Colonic mucosa (tissue), 4 donors: ENCODE data around the gene MN1. TPM values are rescaled to one million over a fixed set of nuclear protein-coding genes. Genes with fewer than 3 reads are reported as not detected.
A peak's percentile ranks its signal among the peaks of the same experiment; 100 is the strongest.

Source experiments
- DNase-seq: peaks from one replicate; pipeline ENCODE4 v3.0.0-alpha.2; 2020
- H3K27ac ChIP-seq: fragments of 200-600 bp; one replicate; pipeline ENCODE4 v1.8.0; 2021
- H3K27me3 ChIP-seq: fragments of 200-600 bp; one replicate; pipeline ENCODE4 v1.8.0; 2021
- H3K36me3 ChIP-seq: fragments of 200-600 bp; one replicate; pipeline ENCODE4 v1.8.0; 2021
- H3K4me1 ChIP-seq: fragments of 200-600 bp; one replicate; pipeline ENCODE4 v1.8.0; 2021; ENCODE audit warnings: mild to moderate bottlenecking
- H3K4me3 ChIP-seq: fragments of 200-600 bp; one replicate; pipeline ENCODE4 v1.8.0; 2021
- H3K9ac ChIP-seq, 2 donors: one replicate each; pipeline ENCODE4 v1.7.0; 2013; ENCODE audit warnings: control low read depth in 2 of 2, low read depth in 2 of 2, low read length in 2 of 2
- H3K9me3 ChIP-seq: fragments of 200-600 bp; one replicate; pipeline ENCODE4 v1.8.0; 2021
- intact Hi-C: fragments of 100-400 bp; cut with DNase I; formaldehyde crosslinking; loops from one replicate; pipeline ENCODE4 v1.14.1; 2022
- total RNA-seq, 2 donors: library from RNA; stranded (reverse); fragmentation: NEBNext Ultra II Directional in 1 of 2; extraction: Animal tissue kit (Norgen Biotek cat#: 25700) in 1 of 2; gene quantifications; one replicate each; pipeline ENCODE4 v1.2.1, GENCODE V29; 2021
- TF ChIP-seq, protein P1 (sequence below): fragments of 200-600 bp; IDR thresholded peaks from one replicate; pipeline ENCODE4 v1.8.0; 2022; ENCODE audit warnings: antibody characterized with exemption, mild to moderate bottlenecking
- donor health status: healthy.
- donor health status: DM: no; HTN: no; CAD: no.
- donor health status: DM: no; HTN: no; CAD: no.

Gene MN1
- total RNA-seq, 2 donors from 2014 or later, result 0.67 to 1.5 TPM

DNA sequence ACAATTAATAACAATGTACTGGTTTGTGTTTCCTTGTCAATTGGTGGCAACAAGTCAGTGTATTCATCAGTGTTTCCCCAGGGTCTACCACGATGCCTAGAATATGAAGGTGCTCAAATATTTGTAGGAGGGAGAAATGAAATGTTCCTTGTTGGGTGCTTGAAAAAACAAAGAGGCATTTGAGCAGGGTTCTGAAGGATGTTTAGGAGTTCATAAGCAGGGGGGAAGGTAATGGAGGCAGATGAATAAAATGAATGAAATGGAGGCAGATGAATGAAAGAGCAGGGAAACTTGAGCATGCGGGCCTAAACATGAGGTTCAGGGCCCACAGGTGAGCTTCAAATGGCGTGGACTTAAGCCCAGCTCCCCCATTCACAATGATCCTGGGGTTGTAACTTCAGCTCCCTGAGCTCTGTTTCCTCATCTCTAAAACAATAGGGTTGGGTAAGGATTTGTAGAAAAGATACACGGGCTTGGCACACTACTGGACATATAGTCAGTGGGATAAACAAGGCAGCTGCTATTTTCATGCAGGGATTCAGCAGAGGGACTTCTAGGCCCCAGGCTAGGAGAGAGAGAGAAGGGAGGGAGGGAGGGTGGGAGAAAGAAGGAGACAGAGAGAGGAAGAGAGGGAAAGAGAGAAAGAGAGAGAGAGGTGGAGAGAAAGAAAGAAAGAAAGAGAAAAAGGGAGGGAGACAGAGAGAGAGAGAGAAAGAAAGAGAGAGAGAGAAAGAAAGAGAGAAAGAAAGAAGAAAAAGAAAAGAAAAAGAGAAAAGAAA is 73.7 kb downstream of the MN1 start:
- H3K9ac ChIP-seq, result no peak overlapping the region
- H3K27ac ChIP-seq, result no peak overlapping the region
- no peaks in the 10 kb centered on the region for H3K4me1 ChIP-seq
- TF ChIP-seq, protein P1, sequence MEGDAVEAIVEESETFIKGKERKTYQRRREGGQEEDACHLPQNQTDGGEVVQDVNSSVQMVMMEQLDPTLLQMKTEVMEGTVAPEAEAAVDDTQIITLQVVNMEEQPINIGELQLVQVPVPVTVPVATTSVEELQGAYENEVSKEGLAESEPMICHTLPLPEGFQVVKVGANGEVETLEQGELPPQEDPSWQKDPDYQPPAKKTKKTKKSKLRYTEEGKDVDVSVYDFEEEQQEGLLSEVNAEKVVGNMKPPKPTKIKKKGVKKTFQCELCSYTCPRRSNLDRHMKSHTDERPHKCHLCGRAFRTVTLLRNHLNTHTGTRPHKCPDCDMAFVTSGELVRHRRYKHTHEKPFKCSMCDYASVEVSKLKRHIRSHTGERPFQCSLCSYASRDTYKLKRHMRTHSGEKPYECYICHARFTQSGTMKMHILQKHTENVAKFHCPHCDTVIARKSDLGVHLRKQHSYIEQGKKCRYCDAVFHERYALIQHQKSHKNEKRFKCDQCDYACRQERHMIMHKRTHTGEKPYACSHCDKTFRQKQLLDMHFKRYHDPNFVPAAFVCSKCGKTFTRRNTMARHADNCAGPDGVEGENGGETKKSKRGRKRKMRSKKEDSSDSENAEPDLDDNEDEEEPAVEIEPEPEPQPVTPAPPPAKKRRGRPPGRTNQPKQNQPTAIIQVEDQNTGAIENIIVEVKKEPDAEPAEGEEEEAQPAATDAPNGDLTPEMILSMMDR, result no peak
- no peaks in the 10 kb centered on the region for H3K27me3 ChIP-seq
- intact Hi-C loops, result no loop called here
- no peaks in the 10 kb centered on the region for H3K36me3 ChIP-seq
- no peak overlapping the region for H3K4me3 ChIP-seq
- H3K9me3 ChIP-seq, result no peaks in the 10 kb centered on the region
- DNase-seq, result no peak

DNA sequence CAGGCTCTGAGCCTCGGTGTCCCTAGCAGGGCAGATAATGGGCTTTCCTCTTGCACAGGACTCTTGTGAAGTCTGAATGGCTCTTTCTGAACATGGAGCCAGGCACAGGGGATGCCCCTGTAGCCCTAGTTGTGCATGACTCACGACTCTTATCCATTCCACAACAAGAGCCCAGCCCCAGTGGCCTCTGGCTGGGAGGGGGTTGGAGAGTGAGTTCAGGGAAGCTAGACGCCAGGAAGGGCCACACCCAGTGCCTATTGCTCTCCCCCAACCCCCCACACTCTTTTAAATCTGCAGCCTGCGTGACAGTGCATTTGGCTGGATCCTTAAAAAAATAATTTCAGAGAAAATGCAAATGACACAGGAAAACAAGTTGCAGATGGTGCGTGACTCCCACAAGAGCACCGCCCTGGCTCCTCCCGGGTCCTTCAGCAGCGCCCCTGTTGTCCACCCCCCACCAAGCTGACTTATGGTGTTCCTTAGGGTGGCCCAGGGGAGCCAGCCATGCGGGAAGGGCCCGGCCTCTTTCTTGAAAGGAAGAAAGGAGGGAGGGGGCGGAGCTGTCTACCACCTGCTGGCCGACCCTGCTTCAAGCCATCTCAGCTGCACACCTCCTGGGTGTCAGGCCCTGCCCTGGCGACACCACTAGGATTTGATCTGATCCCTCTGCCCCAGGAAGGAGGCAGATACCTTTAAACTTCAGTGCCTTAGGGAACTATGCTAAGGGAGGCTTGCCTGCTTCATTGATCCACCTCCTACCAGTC is 74.7 kb downstream of the MN1 start:
- Histone ChIP-seq H3K27me3 (no peaks in the 10 kb centered on the region), H3K4me3 (no peak overlapping the region), H3K9me3 (no peaks in the 10 kb centered on the region), H3K36me3 (no peaks in the 10 kb centered on the region), H3K27ac (no peak overlapping the region), H3K4me1 (no peaks in the 10 kb centered on the region), H3K9ac (no peak overlapping the region)
- intact Hi-C loops, result no loop called here
- DNase-seq, result peak; percentile 35
- TF ChIP-seq, protein P1, result no peak

DNA sequence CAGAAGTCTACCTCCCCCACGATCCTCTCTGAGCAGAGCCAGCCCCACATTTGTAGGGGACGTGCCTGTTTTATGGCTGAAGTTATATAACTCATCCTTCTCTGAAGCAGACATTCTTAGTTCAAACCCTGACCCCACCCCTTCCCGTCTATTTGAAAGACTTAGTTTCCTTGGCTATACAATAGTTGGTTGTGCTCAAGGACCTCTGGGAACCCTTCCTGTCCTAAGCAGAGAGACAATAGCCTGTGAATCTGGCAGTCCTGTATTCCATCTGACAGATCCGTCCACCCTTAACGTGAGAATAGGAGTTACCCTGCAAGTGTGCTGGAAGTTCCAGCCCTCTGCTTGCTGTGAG is 75.2 kb downstream of the MN1 start:
- H3K9me3 ChIP-seq, result no peaks in the 10 kb centered on the region
- H3K4me1 ChIP-seq, result no peaks in the 10 kb centered on the region
- H3K36me3 ChIP-seq, result no peaks in the 10 kb centered on the region
- TF ChIP-seq, protein P1, result no peak
- no peaks in the 10 kb centered on the region for H3K27me3 ChIP-seq
- intact Hi-C loops, result no loop called here
- no peak overlapping the region for H3K27ac ChIP-seq
- DNase-seq, result no peak
- H3K4me3 ChIP-seq, result no peak overlapping the region
- H3K9ac ChIP-seq, result no peak overlapping the region

DNA sequence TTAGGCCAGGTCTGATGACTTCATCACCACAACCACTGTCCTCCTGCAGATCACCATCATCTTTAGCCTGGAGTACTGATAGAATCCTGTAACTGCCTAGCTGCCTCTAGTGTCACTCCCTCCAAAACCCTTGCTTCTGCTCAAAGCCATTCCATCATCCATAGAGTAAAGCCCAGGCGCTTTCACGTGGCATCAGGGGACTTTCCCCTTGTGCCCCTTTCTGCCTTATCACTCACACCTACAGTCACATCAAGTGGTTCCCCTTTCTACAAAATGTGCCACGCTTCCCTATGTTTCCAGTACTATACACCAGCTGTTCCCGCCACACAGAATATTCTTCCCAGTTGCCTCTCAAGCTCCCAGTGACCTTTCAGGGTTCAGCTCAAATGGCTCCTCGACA is 75.9 kb downstream of the MN1 start:
- no peaks in the 10 kb centered on the region for H3K4me1 ChIP-seq
- no peaks in the 10 kb centered on the region for H3K9me3 ChIP-seq
- H3K27ac ChIP-seq, result no peak overlapping the region
- DNase-seq, result no peak
- no peak overlapping the region for H3K4me3 ChIP-seq
- H3K9ac ChIP-seq, result no peak overlapping the region
- TF ChIP-seq, protein P1, result no peak
- no peaks in the 10 kb centered on the region for H3K27me3 ChIP-seq
- no peaks in the 10 kb centered on the region for H3K36me3 ChIP-seq
- intact Hi-C loops, result no loop called here

DNA sequence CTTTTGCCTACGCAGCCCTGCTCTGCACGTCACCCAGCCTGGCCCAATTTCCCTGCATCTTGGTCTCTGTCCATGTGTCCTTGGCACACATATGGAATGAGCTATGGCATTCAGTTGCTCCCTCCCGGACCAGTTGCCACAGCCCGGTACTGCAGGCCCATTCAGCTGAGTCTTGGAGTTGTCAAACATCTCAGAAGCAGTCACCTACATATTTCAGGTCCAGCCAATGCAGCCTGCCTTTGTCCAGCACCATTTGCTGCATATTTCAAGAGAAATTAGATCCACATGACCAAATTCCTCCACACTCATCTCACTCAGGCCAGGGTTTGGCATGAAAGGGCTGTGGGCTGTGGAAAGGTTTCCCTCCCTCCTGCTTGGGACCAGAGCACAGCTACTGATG is 76.8 kb downstream of the MN1 start:
- Histone ChIP-seq H3K36me3 (no peaks in the 10 kb centered on the region), H3K27ac (no peak overlapping the region), H3K9me3 (no peaks in the 10 kb centered on the region), H3K9ac (no peak overlapping the region), H3K4me3 (no peak overlapping the region), H3K27me3 (no peaks in the 10 kb centered on the region), H3K4me1 (no peaks in the 10 kb centered on the region)
- TF ChIP-seq, protein P1, result no peak
- intact Hi-C loops, result no loop called here
- no peak for DNase-seq
